ENCODE results near the gene CIAO1. TPM values are rescaled to one million over a fixed set of nuclear protein-coding genes. Genes with fewer than 3 reads are reported as not detected.

The CIAO1 gene
- polyA plus RNA-seq, 2 of the 4 experiments (the other 2 are of a cell fraction): 83.2 to 99.7 TPM

GRCh38 chr2:96251721-96252292, 14.2 kb upstream of the CIAO1 start (continued):
- TF ChIP-seq CBX8 (IDR thresholded peaks at IDR 0.05) (no peak), CEBPB (IDR thresholded peaks at IDR 0.05) (no peak), KDM5A (IDR thresholded peaks at IDR 0.05) (no peak), EP300 (IDR thresholded peaks at IDR 0.05) (no peak), ZC3H11A (IDR thresholded peaks at IDR 0.05) (no peak), PBX3 (IDR thresholded peaks at IDR 0.05) (no peak), FOSL2 (IDR thresholded peaks at IDR 0.05) (no peak), FOSL2 (CRISPR knock-in tag; IDR thresholded peaks at IDR 0.05) (no peak), NFE2L2 (conservative IDR thresholded peaks at IDR 0.05; ENCODE audit: low read length) (no peak), MAX (IDR thresholded peaks at IDR 0.05) (no peak), EHMT2 (IDR thresholded peaks at IDR 0.05; ENCODE audit: low read depth) (no peak), FOXS1 (CRISPR knock-in tag; IDR thresholded peaks at IDR 0.05) (no peak)

GRCh38 chr2:96252526-96252925, 13.5 kb upstream of the CIAO1 start:
- CTCF ChIA-PET: interaction anchor here (1.4 to 2.9 kb wide), 3 partner anchors 8 to 230 kb away, joined by 5 to 11 read pairs (median 7); no protein-coding TSS in a partner anchor
- no peak for ATAC-seq
- POLR2A ChIA-PET: no interaction called here

GRCh38 chr2:96253006-96253405, 13.0 kb upstream of the CIAO1 start:
- Histone ChIP-seq H3K9me3 (no peaks in the 10 kb centered on the region), H3K4me2 (no peak overlapping the region), H3K27ac (no peak overlapping the region), H3K4me1 (0 out of 3 replicates have a peak, but pooled peaks cover 5% of the 10 kb centered on the region), H3K4me3 (no peak overlapping the region)
- CTCF ChIA-PET: interaction anchor here (1.0 to 2.3 kb wide), 4 partner anchors 12 to 256 kb away, joined by 3 to 8 read pairs (median 6); no protein-coding TSS in a partner anchor
- no peak for FAIRE-seq
- POLR2A ChIA-PET: no interaction called here
- no peak for DNase-seq (ENCODE audit: low read depth in 1 of 2, low spot score in 1 of 2)
- no peak for ATAC-seq
- TF ChIP-seq EHF (CRISPR knock-in tag; IDR thresholded peaks at IDR 0.05) (no peak), GATA3 (IDR thresholded peaks at IDR 0.05; ENCODE audit: borderline replicate concordance) (no peak), NPAS2 (CRISPR knock-in tag; IDR thresholded peaks at IDR 0.05; ENCODE audit: borderline replicate concordance) (no peak), USF2 (IDR thresholded peaks at IDR 0.05) (no peak), FOSB (CRISPR knock-in tag; IDR thresholded peaks at IDR 0.05) (no peak), POLR2A (IDR thresholded peaks at IDR 0.05; ENCODE audit: low read length) (no peak), ATOH8 (CRISPR knock-in tag; IDR thresholded peaks at IDR 0.05; ENCODE audit: low read depth) (no peak), CBX2 (IDR thresholded peaks at IDR 0.05; ENCODE audit: borderline replicate concordance, low read depth) (no peak)
- 94% methylated on average over 4 of the region's 7 CpGs for WGBS (ENCODE audit: missing lambda C conversion rate)

More at GRCh38 chr2:96252526-96252925, 13.5 kb upstream of the CIAO1 start:
- TF ChIP-seq RARB (CRISPR knock-in tag; IDR thresholded peaks at IDR 0.05) (no peak), HDAC2 (IDR thresholded peaks at IDR 0.05) (no peak), KDM1A (IDR thresholded peaks at IDR 0.05; ENCODE audit: low read depth) (no peak), ZFP36 (IDR thresholded peaks at IDR 0.05; ENCODE audit: borderline replicate concordance, partially characterized antibody) (no peak)
- Histone ChIP-seq H3K27ac (no peak overlapping the region; a peak in 1 of 6 replicates), H3K4me3 (no peak overlapping the region), H3K4me2 (no peak overlapping the region), H3K4me1 (0 out of 3 replicates have a peak, but pooled peaks cover 5% of the 10 kb centered on the region), H3K9me3 (no peaks in the 10 kb centered on the region)
- WGBS (ENCODE audit: missing lambda C conversion rate): 92% methylated on average over 8 of the region's 8 CpGs
- no peak for FAIRE-seq
- DNase-seq (ENCODE audit: low read depth in 1 of 2, low spot score in 1 of 2): no peak
